Transverse colon (tissue), 4 donors: ENCODE measurements around the gene C10orf67. TPM values are rescaled to one million over a fixed set of nuclear protein-coding genes. Genes with fewer than 3 reads are reported as not detected.

Experiments used
- DNase-seq: peaks from one replicate; pipeline ENCODE4 v3.0.0-alpha.2; 2019
- H3K27ac ChIP-seq, 4 donors: fragments of 200-600 bp; sonication (generic); 2 replicates each; pipeline ENCODE4 v1.5.1; 2016 to 2018; ENCODE audit warnings: inconsistent platforms in 4 of 4
- H3K27me3 ChIP-seq: fragments of 200-600 bp; sonication (generic); 2 replicates; pipeline ENCODE4 v1.5.1; 2017; ENCODE audit warnings: inconsistent platforms
- H3K36me3 ChIP-seq, 4 donors: fragments of 200-600 bp; sonication (generic); 2 replicates each; pipeline ENCODE4 v1.5.1; 2017 to 2019; ENCODE audit warnings: inconsistent platforms in 4 of 4
- H3K4me1 ChIP-seq, 4 donors: fragments of 200-600 bp; sonication (generic); 2 replicates each; pipeline ENCODE4 v1.5.1; 2017 to 2020; ENCODE audit warnings: inconsistent platforms in 4 of 4
- H3K4me3 ChIP-seq, 4 donors: fragments of 200-600 bp; sonication (generic); 1 replicate in 1 of 4; 2 replicates in 3 of 4; pipeline versions ENCODE4 v1.5.1 to v1.6.1; 2017 to 2019; ENCODE audit warnings: inconsistent platforms in 4 of 4
- H3K9me3 ChIP-seq, 2 donors: fragments of 200-600 bp; sonication (generic); 2 replicates each; pipeline ENCODE4 v1.5.1; 2017 to 2019; ENCODE audit warnings: inconsistent platforms in 2 of 2
- CTCF ChIP-seq, 5 experiments: fragments of 200-600 bp in 3 of 5; fragments of 450-650 bp in 2 of 5; sonication (generic) in 3 of 5; IDR thresholded peaks; 1 replicate in 2 of 5; 2 replicates in 3 of 5; pipeline ENCODE4 v1.5.1; 2016 to 2017; ENCODE audit warnings: antibody characterized with exemption in 5 of 5, inconsistent platforms in 3 of 5, mild to moderate bottlenecking in 2 of 5, moderate library complexity in 1 of 5
- EP300 ChIP-seq: sonication (generic); formaldehyde crosslinking; IDR thresholded peaks from one replicate; pipeline ENCODE4 v1.6.1; 2017; ENCODE audit warnings: antibody characterized with exemption, low read depth
- POLR2A ChIP-seq: fragments of 450-650 bp; IDR thresholded peaks from one replicate; pipeline ENCODE4 v1.6.1; 2016; ENCODE audit warnings: antibody characterized with exemption, mild to moderate bottlenecking, moderate library complexity
- POLR2AphosphoS5 ChIP-seq, 3 donors: sonication (generic); formaldehyde crosslinking; IDR thresholded peaks; one replicate each; pipeline ENCODE4 v1.6.1; 2016; ENCODE audit warnings: antibody characterized with exemption in 3 of 3
- WGBS, 2 donors: methylation state at CpG; one replicate each; pipeline ENCODE4 v1.1.5; 2018; ENCODE audit warnings: low coverage in 1 of 2; 5-methylcytosine and 5-hydroxymethylcytosine counted together
- in situ Hi-C, 4 donors: fragments of 200-750 bp; cut with MboI; loops; one replicate each; pipeline versions ENCODE4 v1.15.0 to v1.15.1; 2017; ENCODE audit warnings: low sequenced_read_pairs in 3 of 4, low pct_ligation_motif_present in 1 of 4, low pct_unique_long_range_greater_than_20kb in 1 of 4
- intact Hi-C: fragments of 100-400 bp; cut with DNase I; formaldehyde crosslinking; loops from one replicate; pipeline ENCODE4 v1.15.1; 2023; ENCODE audit warnings: low total_unique reads
- total RNA-seq, 4 donors: library from RNA; depleted of rRNA; stranded (reverse); fragments of >200 nt; gene quantifications; one replicate each; pipeline ENCODE4 v1.1.0, GENCODE V29; 2016

C10orf67 gene
- total RNA-seq, 4 donors from 2014 or later = not detected

GRCh38 chr10:23189024-23189423 lies 155.6 kb downstream of the C10orf67 start:
- Histone ChIP-seq H3K4me3 (no peak overlapping the region), H3K4me1 (peaks cover 0 to 8% (median 3%) of the 10 kb centered on the region in 4 donors), H3K27me3 (peaks cover 55% of the 10 kb centered on the region), H3K36me3 (no peaks in the 10 kb centered on the region), H3K9me3 (no peaks in the 10 kb centered on the region), H3K27ac (no peak overlapping the region)
- 17 to 46% methylated on average over 2 to 5 of the region's 5 CpGs for WGBS, 2 donors
- TF ChIP-seq CTCF (IDR thresholded peaks at IDR 0.05) (no peak), POLR2A (no peak), EP300 (no peak), POLR2AphosphoS5 (IDR thresholded peaks at IDR 0.05) (no peak)
- no peak for DNase-seq
- intact Hi-C loops (no loop called here), in situ Hi-C loops (no loop called here)

GRCh38 chr10:23187155-23187554 lies 157.4 kb downstream of the C10orf67 start:
- Histone ChIP-seq H3K36me3 (no peaks in the 10 kb centered on the region), H3K27me3 (peaks cover 41% of the 10 kb centered on the region), H3K4me1 (peaks cover 0 to 4% (median 1%) of the 10 kb centered on the region in 4 donors), H3K9me3 (no peaks in the 10 kb centered on the region), H3K4me3 (no peak overlapping the region), H3K27ac (no peak overlapping the region)
- 67% methylated on average over 1 of the region's 1 CpG; no CpG with 5 or more reads in 1 of the 2 donors for WGBS, 2 donors
- intact Hi-C loops = no loop called here
- in situ Hi-C loops = no loop called here
- DNase-seq = no peak
- TF ChIP-seq POLR2AphosphoS5 (IDR thresholded peaks at IDR 0.05) (no peak), EP300 (no peak), CTCF (IDR thresholded peaks at IDR 0.05) (no peak), POLR2A (no peak)

- H3K9me3 ChIP-seq = no peaks in the 10 kb centered on the region
- 5 to 7% methylated on average over 2 to 5 of the region's 5 CpGs for WGBS, 2 donors
- no peak overlapping the region for H3K27ac ChIP-seq
- TF ChIP-seq POLR2A (no peak), EP300 (no peak), POLR2AphosphoS5 (IDR thresholded peaks at IDR 0.05) (no peak), CTCF (IDR thresholded peaks at IDR 0.05) (no peak)
- no peak for DNase-seq
- in situ Hi-C loops = no loop called here
- H3K4me3 ChIP-seq = no peak overlapping the region
- peaks cover 38% of the 10 kb centered on the region for H3K27me3 ChIP-seq
- no peaks in the 10 kb centered on the region for H3K36me3 ChIP-seq
- intact Hi-C loops = no loop called here
- no peaks in the 10 kb centered on the region for H3K4me1 ChIP-seq
Observed at GRCh38 chr10:23186697-23187096, 157.9 kb downstream of the C10orf67 start.

- TF ChIP-seq POLR2A (no peak), POLR2AphosphoS5 (IDR thresholded peaks at IDR 0.05) (no peak), EP300 (no peak), CTCF (IDR thresholded peaks at IDR 0.05) (no peak)
- WGBS, 2 donors = 49 to 51% methylated on average over 6 to 7 of the region's 7 CpGs
- H3K27ac ChIP-seq = no peak overlapping the region
- no peak for DNase-seq
- intact Hi-C loops = no loop called here
- H3K4me1 ChIP-seq = no peaks in the 10 kb centered on the region
- H3K4me3 ChIP-seq = no peak overlapping the region
- no peaks in the 10 kb centered on the region for H3K36me3 ChIP-seq
- peaks cover 38% of the 10 kb centered on the region for H3K27me3 ChIP-seq
- in situ Hi-C loops = no loop called here
- H3K9me3 ChIP-seq = no peaks in the 10 kb centered on the region
Observed at GRCh38 chr10:23186178-23186577, 158.4 kb downstream of the C10orf67 start.
